NCI-H345 treated with DMSO at 0.1 percent for 48 hours (cell line): Measurements from ENCODE around the gene BRMS1L.

Experiments
- DNase-seq: peaks from one replicate; lab custom pipeline; 2025; ENCODE audit not compliant: unreplicated experiment; lab: John Stamatoyannopoulos, UW

The BRMS1L gene

DNA sequence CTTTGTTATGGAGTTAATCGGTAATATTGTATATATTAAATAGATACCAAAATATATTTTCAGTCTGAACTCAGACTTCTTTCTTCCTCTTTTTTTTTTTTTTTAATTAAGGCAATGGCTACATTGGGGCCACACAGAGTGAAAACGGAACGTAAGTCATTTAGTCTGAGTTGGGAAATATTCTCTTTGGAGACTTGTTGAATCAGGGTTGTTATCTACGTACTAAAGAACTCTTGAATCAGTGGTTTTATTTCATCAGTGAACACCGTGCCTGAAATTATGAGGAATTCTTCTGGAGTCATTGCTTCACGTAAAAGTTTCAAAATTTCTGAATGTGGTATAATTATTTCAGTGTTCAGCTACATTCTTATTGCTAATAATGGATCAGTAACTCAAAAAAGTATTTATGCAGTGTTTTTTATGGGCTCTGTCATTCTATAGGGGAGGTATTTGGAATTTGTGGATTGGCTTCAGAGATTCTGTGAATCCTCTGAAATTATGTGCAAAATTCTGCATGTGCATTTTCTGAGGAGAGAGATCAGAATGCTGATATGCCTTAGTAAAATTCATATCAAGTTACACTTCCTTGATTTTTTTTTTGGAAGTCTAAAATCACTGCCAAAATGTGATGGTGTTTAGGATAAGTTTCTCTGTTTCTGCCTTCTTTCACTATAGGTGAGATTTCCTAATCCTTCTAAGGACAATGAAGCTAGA lies 39.6 kb downstream of the BRMS1L start:
- DNase-seq: no peak

DNA sequence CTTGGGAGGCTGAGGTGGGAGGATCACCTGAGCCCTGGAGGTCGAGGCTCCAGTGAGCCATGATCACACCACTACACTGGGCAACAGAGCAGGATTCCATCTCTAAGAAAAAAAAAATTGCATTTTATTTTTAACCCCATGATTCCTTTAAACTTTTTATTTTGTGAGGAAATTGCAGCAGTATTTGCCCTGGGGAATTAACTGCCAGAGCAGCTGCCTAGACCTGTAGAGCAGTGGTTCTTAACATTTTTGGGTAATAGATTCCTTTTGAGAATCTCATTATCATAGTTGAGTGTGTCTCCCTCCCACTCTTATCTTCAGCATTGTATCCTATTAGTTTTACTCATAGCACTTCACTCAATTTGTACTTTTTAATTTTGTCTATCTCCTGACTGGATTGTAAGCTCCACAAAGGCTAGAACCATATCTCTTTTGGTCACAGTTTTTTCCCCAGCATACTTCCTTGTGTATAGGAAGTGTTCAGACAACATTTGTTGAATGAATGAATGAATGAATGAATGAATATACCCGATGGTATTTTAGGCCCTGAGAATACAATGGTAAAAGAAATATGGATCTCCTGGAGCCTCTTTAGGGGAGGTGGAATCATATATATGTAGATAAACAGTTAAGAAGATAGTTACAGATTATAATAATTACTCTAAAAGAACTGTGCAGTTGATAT lies 40.6 kb downstream of the BRMS1L start:
- no peak for DNase-seq

DNA sequence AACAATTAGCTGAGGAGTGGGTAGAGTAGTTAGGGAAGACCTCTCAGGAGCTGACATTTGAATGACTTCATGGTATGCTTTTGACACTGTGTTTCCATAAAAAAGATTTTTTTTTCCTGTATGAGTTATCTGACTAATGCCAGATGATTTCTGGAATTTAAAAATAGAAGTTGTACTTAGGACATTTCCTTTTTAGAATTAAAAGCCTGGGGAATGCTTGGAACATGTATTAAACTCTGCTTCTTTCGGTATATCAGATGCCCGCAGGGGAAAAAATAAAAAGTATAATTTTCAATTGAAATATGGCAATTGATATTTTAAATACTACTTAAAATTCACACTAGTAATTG lies 41.1 kb downstream of the BRMS1L start:
- DNase-seq: no peak

GRCh38 chr14:35875296-35875695 lies 49.2 kb downstream of the BRMS1L start:
- no peak for DNase-seq

DNA sequence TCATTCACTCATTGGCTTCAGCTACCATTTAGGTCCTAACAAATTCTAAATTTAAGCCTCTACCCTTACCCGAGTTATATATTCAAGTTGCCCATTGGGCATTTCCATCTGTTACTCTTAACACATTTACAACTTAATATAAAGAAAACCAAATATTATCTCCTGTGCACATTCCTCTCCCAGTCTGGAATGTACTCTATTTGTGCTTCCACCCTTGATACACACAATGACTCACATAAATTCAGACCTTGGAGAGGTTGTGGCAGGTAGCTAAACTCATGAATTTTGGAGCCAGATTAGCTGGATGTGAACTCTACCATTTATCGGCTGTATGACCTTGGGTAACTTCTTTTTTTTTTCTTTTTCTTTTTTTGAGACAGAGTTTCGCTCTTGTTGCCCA lies 51.1 kb downstream of the BRMS1L start:
- DNase-seq: no peak

- DNase-seq: no peak
Observed at GRCh38 chr14:35878272-35879150, 52.4 kb downstream of the BRMS1L start.

DNA sequence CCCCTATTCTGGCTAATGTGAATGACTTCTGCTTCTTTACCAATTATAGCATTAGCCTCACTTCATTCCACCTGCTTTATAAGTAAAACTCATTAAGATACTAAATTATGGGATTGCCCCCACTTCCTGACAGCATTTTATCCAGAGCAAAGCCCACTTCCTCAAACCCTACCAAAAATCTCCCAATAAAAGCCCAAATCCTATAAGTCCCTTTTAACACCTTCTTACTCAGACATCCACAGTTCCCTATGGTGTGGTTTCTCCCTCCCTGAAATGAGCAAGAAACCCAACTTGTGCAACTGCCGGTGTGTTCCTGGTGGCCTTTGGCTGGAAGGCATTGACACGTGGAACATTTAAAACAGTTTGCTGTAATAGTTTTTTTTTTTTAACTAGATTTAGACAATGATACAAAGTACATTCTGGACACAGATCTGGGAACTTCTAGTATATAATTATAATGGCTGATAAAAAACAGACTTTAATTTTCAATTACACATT lies 53.1 kb downstream of the BRMS1L start:
- DNase-seq: no peak

DNA sequence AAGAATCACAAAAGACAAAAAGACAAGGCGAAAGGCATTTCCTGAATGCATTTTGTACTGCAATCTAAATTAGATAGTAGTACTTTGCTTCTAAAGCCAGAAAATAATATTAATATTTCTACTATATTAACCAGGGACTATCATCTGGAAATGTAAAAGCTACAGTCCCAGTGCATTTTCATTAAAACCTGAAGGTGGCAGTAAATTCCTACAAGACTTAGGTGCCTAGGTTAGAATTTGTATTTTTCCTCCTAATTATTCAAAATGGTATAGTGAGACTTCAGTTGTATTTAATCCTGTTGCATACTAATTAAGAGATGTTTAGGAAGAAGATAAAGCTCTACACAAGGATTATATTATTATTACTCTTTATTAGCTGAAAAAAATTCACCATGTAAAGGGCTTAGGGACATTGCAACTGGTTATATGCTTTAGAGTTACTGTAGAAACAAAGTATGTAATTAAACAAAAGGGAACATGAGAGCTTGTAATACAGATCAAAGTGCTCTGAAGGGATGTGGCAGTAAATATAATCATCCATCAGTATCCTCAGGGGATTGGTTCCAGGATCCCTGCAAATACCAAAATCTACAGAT lies 53.6 kb downstream of the BRMS1L start:
- DNase-seq: peak; percentile 10

- no peak for DNase-seq
Observed at GRCh38 chr14:35881280-35881679, 55.1 kb downstream of the BRMS1L start.

- peak; percentile 16 for DNase-seq
Observed at GRCh38 chr14:35883677-35884293, 57.6 kb downstream of the BRMS1L start.

DNA sequence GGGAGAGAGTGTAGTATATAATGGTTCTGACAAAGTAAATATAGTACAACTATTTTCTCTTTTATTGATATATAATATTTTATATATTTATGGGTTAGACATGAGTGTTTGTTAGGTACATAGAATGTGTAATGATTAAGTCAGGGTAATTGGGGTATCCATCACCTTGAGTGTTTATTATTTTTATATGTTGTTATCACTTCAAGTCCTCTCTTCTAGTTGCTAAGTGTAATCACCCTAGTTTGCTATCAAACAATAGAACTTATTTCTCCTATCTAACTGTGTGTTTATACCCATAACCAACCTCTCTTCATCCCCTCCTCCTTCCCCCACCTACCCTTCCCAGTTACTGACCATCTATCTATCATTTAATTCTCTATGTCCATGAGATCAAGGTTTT lies 64.2 kb downstream of the BRMS1L start:
- no peak for DNase-seq

- no peak for DNase-seq
Observed at GRCh38 chr14:35895256-35895655, 69.1 kb downstream of the BRMS1L start.

DNA sequence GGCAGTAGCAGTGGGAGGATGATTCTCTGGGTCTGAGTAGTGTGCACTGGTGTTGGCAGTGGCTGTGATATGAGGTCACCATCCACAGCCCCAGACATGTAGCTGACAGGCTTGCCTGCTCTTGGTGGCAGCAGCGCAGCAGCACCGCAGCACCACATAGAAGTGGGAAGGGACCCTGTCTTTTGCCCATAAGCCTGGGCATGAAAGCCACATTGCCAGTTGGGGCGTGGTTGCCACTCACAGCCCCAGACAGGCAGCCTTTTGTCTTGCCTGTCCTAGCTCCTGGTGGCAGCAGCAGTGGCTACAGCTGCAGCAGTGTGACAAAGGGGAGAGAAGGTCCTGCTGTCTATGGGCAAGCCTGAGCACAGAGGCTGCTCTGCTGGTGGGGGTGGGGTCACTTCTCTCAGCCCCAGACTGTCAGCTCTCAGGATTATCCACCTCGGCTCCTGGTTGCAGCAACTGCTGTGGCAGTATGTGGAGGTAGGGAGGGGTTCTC lies 71.5 kb downstream of the BRMS1L start:
- peak; percentile 55 for DNase-seq

DNA sequence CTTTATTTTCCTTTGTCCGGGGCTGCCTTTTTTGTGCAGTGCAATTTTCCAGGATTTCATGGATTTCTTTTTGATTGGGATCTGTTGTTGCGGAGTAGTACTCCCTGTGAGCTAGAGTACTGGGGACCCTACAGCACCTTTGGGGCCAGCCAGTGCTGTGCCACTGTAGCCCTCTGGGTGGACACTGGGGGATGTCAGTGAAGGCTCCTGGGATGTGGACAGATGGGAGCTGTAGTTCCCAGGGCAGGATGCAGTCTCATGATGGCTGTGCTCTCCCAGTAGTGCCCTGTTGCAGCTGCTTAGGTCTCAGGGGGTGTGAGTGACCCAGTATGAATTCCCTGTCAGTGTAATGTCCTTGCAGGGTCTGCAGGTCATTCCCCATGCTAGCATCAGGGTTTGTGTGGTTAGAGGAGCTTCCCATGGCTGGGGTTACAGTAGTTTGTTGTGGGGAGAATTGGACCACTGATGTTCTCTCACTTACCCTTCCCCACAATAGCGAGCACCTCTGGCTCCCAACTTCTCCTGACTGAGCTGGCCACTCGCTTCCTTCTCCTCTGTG lies 72.2 kb downstream of the BRMS1L start:
- DNase-seq: no peak

DNA sequence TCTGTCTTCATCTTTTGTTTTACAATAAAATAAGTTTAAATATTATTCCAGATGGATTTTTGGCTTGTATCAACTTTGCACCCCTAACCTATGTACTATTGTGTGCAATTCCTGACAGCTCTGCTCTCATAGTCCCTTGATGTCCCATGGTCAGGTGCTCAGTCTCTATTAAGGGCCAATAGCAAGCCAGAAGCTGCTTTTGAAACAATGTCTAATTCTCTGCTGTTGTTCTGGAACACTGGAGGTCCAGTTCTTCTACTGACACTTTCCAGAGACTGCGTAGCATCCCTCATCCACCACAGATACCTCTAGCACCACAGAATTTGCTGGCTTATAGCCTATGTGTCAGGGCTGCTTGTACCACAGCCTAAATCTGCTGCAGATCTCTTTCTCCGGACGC lies 74.6 kb downstream of the BRMS1L start:
- DNase-seq: no peak

GRCh38 chr14:35909665-35910064 lies 83.5 kb downstream of the BRMS1L start:
- DNase-seq: no peak

- DNase-seq: no peak
Observed at GRCh38 chr14:35910191-35910590, 84.1 kb downstream of the BRMS1L start.

DNA sequence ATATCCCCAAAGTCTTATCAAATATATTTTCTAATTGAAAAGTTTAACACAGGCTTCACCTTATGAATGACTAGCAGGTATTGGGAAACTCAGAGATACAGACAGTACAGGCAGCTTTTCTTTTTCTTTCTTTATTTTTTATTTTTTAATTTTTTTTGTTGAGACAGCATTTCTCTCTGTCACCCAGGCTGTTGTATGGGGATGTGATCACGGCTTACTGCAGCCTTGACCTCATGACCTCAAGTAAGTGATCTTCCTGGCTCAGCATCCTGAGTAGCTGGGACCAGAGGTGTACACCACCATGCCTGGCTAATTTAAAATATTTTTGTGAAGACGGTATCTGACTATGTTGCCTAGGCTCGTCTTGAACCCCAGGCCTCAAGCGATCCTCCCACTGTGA lies 85.0 kb downstream of the BRMS1L start:
- DNase-seq: no peak

DNA sequence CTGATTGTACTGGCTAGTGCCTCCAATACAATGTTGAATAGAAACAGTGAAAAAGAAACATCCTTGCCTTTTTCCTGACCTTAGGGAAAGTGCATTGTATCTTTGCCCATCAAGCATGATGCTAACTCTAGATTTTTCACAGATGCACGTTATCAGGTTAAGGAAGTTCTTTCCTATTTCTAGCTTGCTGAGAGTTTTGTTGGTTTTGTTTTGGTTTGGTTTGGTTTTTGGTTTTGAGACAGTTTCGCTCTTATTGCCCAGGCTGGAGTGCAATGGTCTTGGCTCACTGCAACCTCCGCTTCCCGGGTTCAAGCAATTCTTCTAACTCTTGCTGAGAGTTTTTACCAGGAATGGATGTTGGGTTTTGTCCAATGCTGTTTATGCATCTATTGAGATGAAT lies 89.0 kb downstream of the BRMS1L start:
- no peak for DNase-seq

- DNase-seq: no peak
Observed at GRCh38 chr14:35915775-35916174, 89.6 kb downstream of the BRMS1L start.
